Progenitor cell of endocrine pancreas (in vitro differentiated cells): ENCODE data around the gene NCBP3. TPM values are rescaled to one million over a fixed set of nuclear protein-coding genes. Genes with fewer than 3 reads are reported as not detected.

Source experiments
- DNase-seq: peaks from one replicate; pipeline ENCODE4 v3.0.0; 2021; ENCODE audit warnings: low spot score; ENCODE audit not compliant: unreplicated experiment
- H3K27ac Mint-ChIP-seq: 2 replicates; pipeline ENCODE4 v1.8.0; 2021; ENCODE audit warnings: mild to moderate bottlenecking, moderate library complexity, mixed read lengths
- H3K27me3 Mint-ChIP-seq: 2 replicates; pipeline ENCODE4 v1.8.0; 2021; ENCODE audit warnings: mixed read lengths
- H3K36me3 Mint-ChIP-seq: 2 replicates; pipeline ENCODE4 v1.8.0; 2022; ENCODE audit warnings: mixed read lengths; ENCODE audit not compliant: insufficient read depth
- H3K4me1 Mint-ChIP-seq: 2 replicates; pipeline ENCODE4 v1.8.0; 2021; ENCODE audit warnings: low read depth, mixed read lengths
- H3K4me3 Mint-ChIP-seq: 2 replicates; pipeline ENCODE4 v1.8.0; 2021; ENCODE audit warnings: low read depth, mild to moderate bottlenecking, moderate library complexity, mixed read lengths
- H3K9me3 Mint-ChIP-seq: 2 replicates; pipeline ENCODE4 v1.8.0; 2021; ENCODE audit warnings: low read depth, mixed read lengths
- CTCF ChIP-seq: fragments of 200-600 bp; sonication (generic); IDR thresholded peaks from one replicate; pipeline ENCODE4 v1.5.0; 2021; ENCODE audit warnings: antibody characterized with exemption, mild to moderate bottlenecking; ENCODE audit not compliant: unreplicated experiment
- total RNA-seq: library from RNA; stranded (reverse); gene quantifications from 2 replicates; pipeline ENCODE4 v1.2.1, GENCODE V29; 2021

Gene NCBP3
- total RNA-seq, 1 donor from 2014 or later = 90.9 TPM

- Mint-ChIP-seq H3K36me3 (peaks cover 8% of the 10 kb centered on the region), H3K27me3 (no peaks in the 10 kb centered on the region), H3K4me3 (no peak overlapping the region), H3K27ac (no peak overlapping the region), H3K4me1 (no peaks in the 10 kb centered on the region), H3K9me3 (no peaks in the 10 kb centered on the region)
- no peak for DNase-seq
- TF ChIP-seq CTCF = no peak
These were observed 27.8 kb upstream of the NCBP3 start for GRCh38 chr17:3873862-3874261.

GRCh38 chr17:3870871-3871306 lies 24.8 kb upstream of the NCBP3 start:
- no peaks in the 10 kb centered on the region for H3K4me1 Mint-ChIP-seq
- H3K27me3 Mint-ChIP-seq = no peaks in the 10 kb centered on the region
- no peak for TF ChIP-seq CTCF
- DNase-seq = no peak
- H3K36me3 Mint-ChIP-seq = peaks cover 8% of the 10 kb centered on the region
- H3K4me3 Mint-ChIP-seq = no peak overlapping the region
- H3K27ac Mint-ChIP-seq = peak overlapping the region; percentile 62
- no peaks in the 10 kb centered on the region for H3K9me3 Mint-ChIP-seq

GRCh38 chr17:3867606-3868005 lies 21.6 kb upstream of the NCBP3 start:
- Mint-ChIP-seq H3K4me1 (no peaks in the 10 kb centered on the region), H3K4me3 (no peak overlapping the region), H3K27ac (no peak overlapping the region)

GRCh38 chr17:3867106-3867505 lies 21.1 kb upstream of the NCBP3 start:
- Mint-ChIP-seq H3K4me3 (no peak overlapping the region), H3K4me1 (no peaks in the 10 kb centered on the region), H3K36me3 (peaks cover 1% of the 10 kb centered on the region), H3K27ac (no peak overlapping the region), H3K9me3 (no peaks in the 10 kb centered on the region), H3K27me3 (no peaks in the 10 kb centered on the region)
- no peak for DNase-seq
- no peak for TF ChIP-seq CTCF

More at GRCh38 chr17:3867606-3868005, 21.6 kb upstream of the NCBP3 start:
- Mint-ChIP-seq H3K9me3 (no peaks in the 10 kb centered on the region), H3K27me3 (no peaks in the 10 kb centered on the region), H3K36me3 (peaks cover 1% of the 10 kb centered on the region)
- no peak for TF ChIP-seq CTCF
- no peak for DNase-seq

GRCh38 chr17:3866276-3866675 lies 20.2 kb upstream of the NCBP3 start:
- H3K4me1 Mint-ChIP-seq = no peaks in the 10 kb centered on the region
- DNase-seq = no peak
- peaks cover 1% of the 10 kb centered on the region for H3K36me3 Mint-ChIP-seq
- TF ChIP-seq CTCF = no peak
- H3K9me3 Mint-ChIP-seq = no peaks in the 10 kb centered on the region
- no peaks in the 10 kb centered on the region for H3K27me3 Mint-ChIP-seq
- H3K4me3 Mint-ChIP-seq = no peak overlapping the region
- no peak overlapping the region for H3K27ac Mint-ChIP-seq
